OCI-LY3 (cell line): ENCODE results near the gene FDXACB1.

ENCODE experiments used
- CTCF ChIP-seq: fragments of 200-600, 300-600 bp; sonication (generic); IDR thresholded peaks from 2 replicates; pipeline ENCODE4 v1.5.1; 2014; ENCODE audit warnings: antibody characterized with exemption, low read length, low read depth
- EZH2phosphoT487 ChIP-seq: fragments of 200-600 bp; shearing (Covaris generic); IDR thresholded peaks from 2 replicates; pipeline ENCODE4 v1.6.1; 2018; ENCODE audit warnings: antibody characterized with exemption, mixed run types, low read depth

- TF ChIP-seq CTCF (no peak), EZH2phosphoT487 (no peak)
These were observed 32.8 kb upstream of the FDXACB1 start, which contains the start of gene CRYAB for GRCh38 chr11:111911563-111912401.
